ENCODE results near the gene CCL19. TPM values are rescaled to one million over a fixed set of nuclear protein-coding genes. Genes with fewer than 3 reads are reported as not detected.
A peak's percentile ranks its signal among the peaks of the same experiment; 100 is the strongest.

The CCL19 gene
- total RNA-seq, 2 donors from 2014 or later, result 5.4 to 8.0 TPM

GRCh38 chr9:34647084-34647403, 44.0 kb downstream of the CCL19 start:
- ATAC-seq (ENCODE audit: insufficient number of reproducible peaks, low FRiP score, low read depth) (no peak), DNase-seq (ENCODE audit: low spot score) (no peak)
- peak overlapping the region; percentile 79 to 80 for H3K27ac ChIP-seq
- no peaks in the 10 kb centered on the region for H3K27me3 ChIP-seq (replicated peaks; ENCODE audit: insufficient read depth)
- peak overlapping the region; percentile 79 for H3K4me3 ChIP-seq
- H3K9me3 ChIP-seq, result no peaks in the 10 kb centered on the region
- peaks cover 16% of the 10 kb centered on the region for H3K36me3 ChIP-seq
- TF ChIP-seq CTCF (IDR thresholded peaks at IDR 0.05), result no peak
- peaks cover 18 to 40% of the 10 kb centered on the region in 2 donors for H3K4me1 ChIP-seq (ENCODE audit: control insufficient read depth in 1 of 2, low read depth in 2 of 2)

GRCh38 chr9:34646211-34647083, 44.6 kb downstream of the CCL19 start, which contains the start of gene GALT:
Gene GALT, plus strand, starts transcription at chr9:34646675. Its CDS starts 30 bp downstream, at chr9:34646705.
- H3K27ac ChIP-seq, result peak within 1 kb of the TSS; percentile 79 to 80
- ATAC-seq (ENCODE audit: insufficient number of reproducible peaks, low FRiP score, low read depth), result peak; percentile 62
- peak; percentile 23 for TF ChIP-seq CTCF (IDR thresholded peaks at IDR 0.05)

DNA sequence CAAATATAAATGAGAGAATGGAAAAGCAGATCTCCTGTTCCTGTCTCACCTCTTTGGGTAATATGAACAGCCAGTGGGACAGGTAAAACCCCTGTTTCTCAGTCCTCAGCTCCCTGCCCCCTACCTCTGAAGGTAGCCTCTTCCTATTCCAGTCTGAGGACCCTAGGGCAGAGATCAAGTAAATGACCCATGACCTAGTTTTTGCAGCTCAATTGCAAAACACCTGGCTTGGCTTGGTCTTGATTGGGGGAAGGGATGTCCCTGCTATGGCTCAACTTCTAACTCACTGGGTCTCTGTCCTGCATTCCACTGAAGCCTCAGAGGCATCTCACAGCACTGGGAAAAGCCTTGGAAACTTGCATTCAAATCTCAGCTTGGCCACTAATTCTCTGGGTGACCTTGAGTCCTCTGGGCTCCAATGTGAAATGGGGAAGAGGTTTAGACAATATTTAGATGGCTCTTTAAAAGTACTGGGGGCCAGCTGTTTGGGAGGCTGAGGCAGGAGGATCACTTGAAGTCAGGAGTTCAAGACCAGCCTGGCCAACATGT, 46.2 kb downstream of the CCL19 start:
- no peak for TF ChIP-seq CTCF (IDR thresholded peaks at IDR 0.05)
- DNase-seq (ENCODE audit: low spot score) (no peak), ATAC-seq (ENCODE audit: insufficient number of reproducible peaks, low FRiP score, low read depth) (no peak)
- Histone ChIP-seq H3K9me3 (no peaks in the 10 kb centered on the region), H3K4me1 (ENCODE audit: control insufficient read depth in 1 of 2, low read depth in 2 of 2) (peaks cover 12 to 26% of the 10 kb centered on the region in 2 donors), H3K4me3 (no peak overlapping the region), H3K36me3 (peaks cover 15% of the 10 kb centered on the region), H3K27ac (no peak overlapping the region), H3K27me3 (replicated peaks; ENCODE audit: insufficient read depth) (no peaks in the 10 kb centered on the region)

More at GRCh38 chr9:34646211-34647083, 44.6 kb downstream of the CCL19 start, which contains the start of gene GALT:
- H3K4me3 ChIP-seq, result peak within 1 kb of the TSS; percentile 79
- no peaks in the 10 kb centered on the region for H3K9me3 ChIP-seq
- no peaks in the 10 kb centered on the region for H3K27me3 ChIP-seq (replicated peaks; ENCODE audit: insufficient read depth)
- H3K4me1 ChIP-seq (ENCODE audit: control insufficient read depth in 1 of 2, low read depth in 2 of 2), result peaks cover 16 to 35% of the 10 kb centered on the region in 2 donors
- peak; percentile 89 for DNase-seq (ENCODE audit: low spot score)
- H3K36me3 ChIP-seq, result peaks cover 16% of the 10 kb centered on the region

- Histone ChIP-seq H3K36me3 (no peaks in the 10 kb centered on the region), H3K9me3 (no peaks in the 10 kb centered on the region), H3K4me1 (ENCODE audit: control insufficient read depth in 1 of 2, low read depth in 2 of 2) (peaks cover 11 to 18% of the 10 kb centered on the region in 2 donors), H3K27ac (no peak overlapping the region), H3K27me3 (replicated peaks; ENCODE audit: insufficient read depth) (no peaks in the 10 kb centered on the region), H3K4me3 (no peak overlapping the region)
- TF ChIP-seq CTCF (IDR thresholded peaks at IDR 0.05), result no peak
- DNase-seq (ENCODE audit: low spot score) (no peak), ATAC-seq (ENCODE audit: insufficient number of reproducible peaks, low FRiP score, low read depth) (no peak)
Measured at GRCh38 chr9:34642679-34643078, 48.4 kb downstream of the CCL19 start.

Other genes starting within 250 kb of the CCL19 start
- 10 to 100 TPM; 19.2 to 20.2 TPM for gene FAM219A, start 232.7 kb downstream of the CCL19 start, total RNA-seq
- not detected for gene DNAI1, start 232.5 kb downstream of the CCL19 start, total RNA-seq
- not detected for gene ENHO, start 168.3 kb downstream of the CCL19 start, total RNA-seq
- 10 to 100 TPM in 1 of 2 donors, 1 to 10 TPM in 1; 8.7 to 13.7 TPM for gene CNTFR, start 101.6 kb downstream of the CCL19 start, total RNA-seq
- 1 to 10 TPM; 5.5 to 8.7 TPM for gene RPP25L, start 79.2 kb downstream of the CCL19 start, total RNA-seq
- 10 to 100 TPM; 48.1 to 70.4 TPM for gene DCTN3, start 70.8 kb downstream of the CCL19 start, total RNA-seq
- not detected for gene ARID3C, start 62.2 kb downstream of the CCL19 start, total RNA-seq
- gene SIGMAR1, start 53.5 kb downstream of the CCL19 start, total RNA-seq, result 100 to 1,000 TPM in 1 of 2 donors, 10 to 100 TPM in 1; 77.0 to 131 TPM
- 10 to 100 TPM; 67.7 to 78.4 TPM for gene GALT, start 44.6 kb downstream of the CCL19 start, total RNA-seq
- 10 to 100 TPM; 81.3 to 99.0 TPM for gene IL11RA, start 39.1 kb downstream of the CCL19 start, total RNA-seq
- gene CCL27, start 28.6 kb downstream of the CCL19 start, total RNA-seq, result not detected
- 1 to 10 TPM in 1 of 2 donors, not detected in 1; 9.3 TPM for gene CCL21, start 18.9 kb upstream of the CCL19 start, total RNA-seq